Calu3 (cell line): ENCODE results near the gene TDRD9. TPM values are rescaled to one million over a fixed set of nuclear protein-coding genes. Genes with fewer than 3 reads are reported as not detected.

ENCODE experiments used
- BruUV-seq: library from RNA; stranded (reverse); fragments of 400-500 nt; replicated peaks from 2 replicates; lab custom pipeline; 2021; lab: Mats Ljungman, UMichigan
- CTCF ChIA-PET: fragments of 300-600 bp; sonication (Branson Sonifier 250); formaldehyde crosslinking; loops from one replicate; lab custom pipeline; 2022; ENCODE audit warnings: antibody characterized with exemption; lab: Charles Lee
- DNase-seq: peaks from one replicate; pipeline ENCODE4 v3.0.0; 2022
- H3K27ac Mint-ChIP-seq: one replicate; pipeline ENCODE4 v1.8.0; 2022; ENCODE audit warnings: mixed read lengths; ENCODE audit not compliant: unreplicated experiment
- H3K27me3 Mint-ChIP-seq: one replicate; pipeline ENCODE4 v1.8.0; 2022; ENCODE audit warnings: mixed read lengths; ENCODE audit not compliant: unreplicated experiment
- H3K36me3 Mint-ChIP-seq: one replicate; pipeline ENCODE4 v1.8.0; 2022; ENCODE audit warnings: mild to moderate bottlenecking, moderate library complexity, mixed read lengths; ENCODE audit not compliant: insufficient read depth, unreplicated experiment
- H3K4me1 Mint-ChIP-seq: one replicate; pipeline ENCODE4 v1.8.0; 2022; ENCODE audit warnings: mild to moderate bottlenecking, low read depth, mixed read lengths; ENCODE audit not compliant: unreplicated experiment
- H3K4me3 Mint-ChIP-seq: one replicate; pipeline ENCODE4 v1.8.0; 2022; ENCODE audit warnings: mild to moderate bottlenecking, low read depth, moderate library complexity, mixed read lengths; ENCODE audit not compliant: unreplicated experiment
- H3K9me3 Mint-ChIP-seq: one replicate; pipeline ENCODE4 v1.8.0; 2022; ENCODE audit warnings: low read depth, mixed read lengths; ENCODE audit not compliant: unreplicated experiment
- intact Hi-C: fragments of 100-400 bp; cut with micrococcal nuclease; formaldehyde crosslinking; loops from one replicate; pipeline ENCODE4 v1.10.0; 2022; ENCODE audit not compliant: unreplicated experiment
- total RNA-seq: library from RNA; stranded (reverse); gene quantifications from 2 replicates; pipeline ENCODE4 v1.2.3, GENCODE V29; 2022
- TF ChIP-seq, protein P1 (sequence below): fragments of 200-600 bp; IDR thresholded peaks from one replicate; pipeline ENCODE4 v1.8.0; 2022; ENCODE audit warnings: antibody characterized with exemption; ENCODE audit not compliant: unreplicated experiment

TDRD9 gene
- total RNA-seq, 1 experiment from 2014 or later: not detected

DNA sequence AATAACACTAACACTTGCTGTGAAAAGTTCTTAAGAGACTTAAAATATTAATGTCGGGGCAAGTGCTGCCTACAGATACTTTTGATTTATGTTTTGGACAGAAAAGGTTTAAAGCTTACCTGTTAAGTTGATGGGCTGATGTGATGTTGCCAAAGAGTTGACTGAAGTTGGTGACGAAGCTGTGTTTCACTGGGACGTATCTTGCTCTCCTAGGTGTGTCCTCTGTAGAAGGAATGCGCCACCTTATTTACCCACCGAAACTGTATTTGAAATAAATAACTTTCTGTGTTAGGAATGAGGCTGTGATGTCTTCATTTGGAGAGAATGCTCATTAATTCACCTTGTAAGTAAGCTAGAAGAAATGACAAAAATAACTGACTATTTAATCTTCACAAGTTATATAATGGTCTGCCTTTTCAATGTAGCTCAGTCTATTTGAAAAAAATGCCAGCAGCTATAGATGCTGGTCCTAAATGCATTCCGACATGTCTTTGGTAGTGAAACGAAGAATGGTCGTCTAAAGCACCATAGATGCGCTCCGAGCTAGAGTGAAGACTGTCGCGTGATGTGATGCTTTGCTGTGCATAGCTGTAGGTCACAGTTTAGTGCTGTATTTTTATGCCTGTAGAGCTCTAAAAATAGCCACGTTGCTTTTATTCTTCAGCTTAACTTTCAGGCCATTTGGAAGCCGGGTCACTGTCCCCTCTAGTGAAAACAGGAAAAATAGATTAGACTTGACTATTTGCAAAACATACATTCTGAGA is 13.9 kb downstream of the TDRD9 start, which contains the start of gene RD3L:
RD3L (minus strand) TSS at position 557 of the 764 bp plus-strand sequence. CDS start 834 bp downstream, outside the sequence.
- Mint-ChIP-seq H3K4me3 (no peak within 1 kb of the TSS), H3K9me3 (no peaks in the 10 kb centered on the region), H3K36me3 (no peaks in the 10 kb centered on the region), H3K27me3 (peaks cover 41% of the 10 kb centered on the region), H3K27ac (no peak within 1 kb of the TSS), H3K4me1 (no peaks in the 10 kb centered on the region)
- CTCF ChIA-PET: interaction anchor here (2.5 kb wide), 1 partner anchor 10 kb away, joined by 5 read pairs; no protein-coding TSS in a partner anchor
- DNase-seq: no peak
- intact Hi-C loops: loop anchor here (5.0 kb wide), 1 partner anchor 40 kb away; no protein-coding TSS in a partner anchor
- BruUV-seq: no TSS peak
- TF ChIP-seq, protein P1, sequence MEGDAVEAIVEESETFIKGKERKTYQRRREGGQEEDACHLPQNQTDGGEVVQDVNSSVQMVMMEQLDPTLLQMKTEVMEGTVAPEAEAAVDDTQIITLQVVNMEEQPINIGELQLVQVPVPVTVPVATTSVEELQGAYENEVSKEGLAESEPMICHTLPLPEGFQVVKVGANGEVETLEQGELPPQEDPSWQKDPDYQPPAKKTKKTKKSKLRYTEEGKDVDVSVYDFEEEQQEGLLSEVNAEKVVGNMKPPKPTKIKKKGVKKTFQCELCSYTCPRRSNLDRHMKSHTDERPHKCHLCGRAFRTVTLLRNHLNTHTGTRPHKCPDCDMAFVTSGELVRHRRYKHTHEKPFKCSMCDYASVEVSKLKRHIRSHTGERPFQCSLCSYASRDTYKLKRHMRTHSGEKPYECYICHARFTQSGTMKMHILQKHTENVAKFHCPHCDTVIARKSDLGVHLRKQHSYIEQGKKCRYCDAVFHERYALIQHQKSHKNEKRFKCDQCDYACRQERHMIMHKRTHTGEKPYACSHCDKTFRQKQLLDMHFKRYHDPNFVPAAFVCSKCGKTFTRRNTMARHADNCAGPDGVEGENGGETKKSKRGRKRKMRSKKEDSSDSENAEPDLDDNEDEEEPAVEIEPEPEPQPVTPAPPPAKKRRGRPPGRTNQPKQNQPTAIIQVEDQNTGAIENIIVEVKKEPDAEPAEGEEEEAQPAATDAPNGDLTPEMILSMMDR: no peak

DNA sequence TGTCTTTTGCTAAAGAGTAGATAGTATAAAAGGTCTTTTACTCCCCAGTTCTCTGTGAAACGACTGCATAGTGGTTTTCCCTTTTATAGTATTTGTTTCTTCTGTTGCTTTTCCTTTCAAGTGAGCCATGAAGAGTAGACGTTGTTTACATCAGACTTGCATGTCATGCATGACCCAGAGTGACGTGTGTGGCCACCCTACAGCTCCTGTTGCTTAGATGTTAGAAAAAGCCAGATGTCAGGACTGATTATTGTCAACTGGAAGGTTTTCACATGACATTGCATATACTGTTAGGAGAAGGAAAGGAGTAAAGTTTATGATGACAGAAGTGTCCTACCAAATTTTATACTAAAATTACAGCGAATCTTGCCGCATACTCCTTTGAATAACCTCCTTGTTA is 15.4 kb downstream of the TDRD9 start:
- DNase-seq: no peak
- Mint-ChIP-seq H3K27me3 (peaks cover 33% of the 10 kb centered on the region), H3K4me1 (no peaks in the 10 kb centered on the region), H3K4me3 (no peak overlapping the region), H3K9me3 (no peaks in the 10 kb centered on the region), H3K36me3 (no peaks in the 10 kb centered on the region), H3K27ac (no peak overlapping the region)
- TF ChIP-seq, protein P1: no peak
- CTCF ChIA-PET: interaction anchor here (0.6 kb wide), 1 partner anchor 298 kb away, joined by 3 read pairs; no protein-coding TSS in a partner anchor
- BruUV-seq: no TSS peak
- intact Hi-C loops: loop anchor here (5.0 kb wide), 1 partner anchor 39 kb away; no protein-coding TSS in a partner anchor

DNA sequence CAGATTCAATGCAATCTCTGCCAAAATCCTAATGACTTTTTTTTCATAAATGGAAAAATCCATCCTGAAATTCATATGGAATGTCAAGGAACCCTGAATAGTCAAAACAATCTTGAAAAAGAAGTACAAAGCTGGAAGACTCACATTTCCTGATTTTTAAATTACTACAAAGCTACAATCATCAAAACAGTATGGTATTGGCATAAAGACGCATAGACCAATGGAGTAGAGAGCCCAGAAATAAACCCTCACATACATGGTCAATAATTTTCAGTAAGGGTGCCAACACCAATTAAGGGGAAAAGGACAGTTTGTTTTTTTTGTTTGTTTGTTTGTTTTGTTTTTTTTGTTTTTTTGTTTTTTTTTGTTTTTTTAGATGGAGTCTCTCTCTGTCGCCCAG is 18.7 kb downstream of the TDRD9 start:
- BruUV-seq: no TSS peak
- Mint-ChIP-seq H3K27me3 (peaks cover 34% of the 10 kb centered on the region), H3K36me3 (no peaks in the 10 kb centered on the region), H3K4me3 (no peak overlapping the region), H3K27ac (no peak overlapping the region), H3K4me1 (no peaks in the 10 kb centered on the region), H3K9me3 (no peaks in the 10 kb centered on the region)
- CTCF ChIA-PET: no interaction called here
- intact Hi-C loops: no loop called here
- no peak for DNase-seq
- TF ChIP-seq, protein P1: no peak

DNA sequence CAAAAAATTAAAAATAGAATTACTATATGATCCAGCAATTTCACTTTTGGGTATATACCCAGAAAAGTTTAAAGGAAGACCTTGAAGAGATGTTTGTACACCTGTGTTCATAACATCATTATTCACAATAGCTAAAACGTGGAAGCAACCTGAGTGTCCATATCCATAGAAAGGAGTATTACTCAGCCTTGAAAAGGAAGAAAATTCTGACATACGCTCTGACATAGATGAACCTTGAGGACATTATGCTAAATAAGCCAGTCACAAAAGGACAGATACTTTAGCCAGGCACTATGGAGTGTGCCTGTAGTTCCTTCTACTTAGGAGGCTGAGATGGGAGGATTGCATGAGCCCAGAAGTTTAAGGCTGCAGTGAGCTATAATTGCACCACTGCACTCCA is 20.2 kb downstream of the TDRD9 start:
- TF ChIP-seq, protein P1: no peak
- no TSS peak for BruUV-seq
- no peak for DNase-seq
- Mint-ChIP-seq H3K27ac (no peak overlapping the region), H3K4me3 (no peak overlapping the region), H3K4me1 (no peaks in the 10 kb centered on the region), H3K27me3 (peaks cover 27% of the 10 kb centered on the region), H3K9me3 (no peaks in the 10 kb centered on the region), H3K36me3 (no peaks in the 10 kb centered on the region)
- CTCF ChIA-PET: no interaction called here
- intact Hi-C loops: no loop called here
